Sciatic nerve (tissue), 2 donors: ENCODE data around the gene MED12L. TPM values are rescaled to one million over a fixed set of nuclear protein-coding genes. Genes with fewer than 3 reads are reported as not detected.

ENCODE experiments used
- ATAC-seq: fragments of 200-7000 bp; cut with Tn5 transposase; one replicate; pipeline ENCODE4 v1.9.1; 2020; ENCODE audit warnings: mild to moderate bottlenecking, moderate library complexity
- DNase-seq: peaks from one replicate; pipeline ENCODE4 v3.0.0-alpha.2; 2020; ENCODE audit warnings: low spot score
- intact Hi-C: fragments of 100-400 bp; cut with DNase I; formaldehyde crosslinking; loops from one replicate; pipeline ENCODE4 v1.14.2; 2022
- total RNA-seq: library from RNA; stranded (reverse); fragmentation: NEBNext Ultra II Directional; extraction: Animal tissue kit (Norgen Biotek cat#: 25700); gene quantifications from one replicate; pipeline ENCODE4 v1.2.1, GENCODE V29; 2021
- donor health status: DM: no; HTN: no; CAD: no.
- donor health status: DM: no; HTN: no; CAD: no.

MED12L gene
- total RNA-seq, 1 donor from 2014 or later: 4.8 TPM

GRCh38 chr3:151166161-151166560 lies 80.7 kb downstream of the MED12L start:
- intact Hi-C loops: no loop called here
- DNase-seq: no peak
- ATAC-seq: no peak

DNA sequence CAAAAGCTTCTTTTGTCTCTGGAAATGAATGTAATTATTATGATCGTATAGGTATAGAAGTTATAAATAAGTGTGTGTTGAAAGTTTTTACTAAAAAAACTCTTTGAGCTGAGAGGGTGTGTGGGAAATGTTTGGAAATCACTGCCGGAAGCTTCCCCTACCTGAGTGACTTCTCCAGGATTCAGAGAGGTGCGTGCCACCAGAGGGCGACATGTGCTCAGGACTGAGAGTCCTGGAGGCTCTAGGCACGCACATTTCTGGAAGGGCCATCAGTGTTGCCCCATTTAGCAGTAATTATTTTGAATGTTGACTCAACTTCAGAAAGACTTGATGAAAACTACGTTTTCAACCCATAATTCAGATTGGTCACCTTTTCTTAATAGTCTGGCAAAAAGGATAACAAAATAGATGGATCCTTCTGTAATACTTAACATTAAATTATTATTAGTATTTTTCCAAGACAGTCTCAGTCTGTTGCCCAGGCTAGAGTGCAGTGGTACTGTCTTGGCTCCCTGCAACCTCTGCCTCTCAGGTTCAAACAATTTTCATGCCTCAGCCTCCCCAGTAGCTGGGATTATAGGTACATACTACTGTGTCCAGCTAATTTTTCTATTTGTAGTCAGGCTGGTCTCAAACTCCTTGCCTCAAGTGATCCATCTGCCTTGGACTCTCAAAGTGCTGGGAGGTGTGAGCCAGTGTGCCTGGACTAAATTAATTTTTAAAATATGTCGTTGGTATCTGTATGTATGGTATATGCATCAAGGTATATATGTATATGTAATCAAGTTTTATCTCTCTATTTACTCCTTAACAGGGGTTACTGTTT lies 83.0 kb downstream of the MED12L start:
- intact Hi-C loops: no loop called here
- DNase-seq: peak; percentile 92

DNA sequence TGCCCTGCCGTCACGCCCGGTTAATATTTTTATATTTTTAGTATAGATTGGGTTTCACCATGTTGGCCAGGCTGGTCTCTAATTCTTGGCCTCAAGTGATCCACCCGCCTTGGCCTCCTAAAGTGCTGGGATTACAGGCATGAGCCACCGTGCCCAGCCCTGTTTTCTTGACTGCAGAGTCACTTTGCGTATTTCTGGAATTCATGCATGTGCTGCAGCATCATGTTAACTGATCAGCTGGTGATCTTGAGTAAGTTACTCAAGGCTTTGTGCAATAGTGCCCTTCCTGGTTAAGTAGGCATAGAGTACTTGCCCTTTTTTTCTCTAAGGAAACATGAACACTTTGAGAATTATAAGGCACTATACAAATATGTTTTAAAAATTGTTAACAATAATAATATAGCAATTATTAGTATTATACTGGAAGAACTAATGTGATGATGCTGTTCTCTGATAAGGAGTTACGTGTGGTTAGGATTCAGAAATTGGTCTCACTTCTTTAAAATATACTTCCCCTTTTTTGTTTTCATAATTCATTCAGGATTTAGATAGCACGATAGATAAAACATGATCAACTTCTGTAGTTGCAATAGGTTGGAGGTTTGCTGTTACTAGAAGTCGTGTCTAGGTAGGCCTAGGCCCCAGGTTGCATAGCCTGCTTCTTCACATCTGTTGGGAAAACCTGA lies 83.9 kb downstream of the MED12L start:
- no peak for DNase-seq
- intact Hi-C loops: no loop called here
- ATAC-seq: peak; percentile 31

More for the DNA sequence above, 83.0 kb downstream of the MED12L start:
- ATAC-seq: peak; percentile 79

GRCh38 chr3:151169948-151170679 lies 84.7 kb downstream of the MED12L start:
- ATAC-seq: peak; percentile 81
- DNase-seq: peak; percentile 70
- intact Hi-C loops: loop anchor here (10.0 kb wide), 1 partner anchor 105 kb away; the partner anchor contains the start of gene P2RY14

- DNase-seq (no peak), ATAC-seq (peak; percentile 70)
- intact Hi-C loops: loop anchor here (10.0 kb wide), 1 partner anchor 104 kb away; the partner anchor contains the start of gene P2RY14
Observed at GRCh38 chr3:151171145-151171757, 85.8 kb downstream of the MED12L start.

DNA sequence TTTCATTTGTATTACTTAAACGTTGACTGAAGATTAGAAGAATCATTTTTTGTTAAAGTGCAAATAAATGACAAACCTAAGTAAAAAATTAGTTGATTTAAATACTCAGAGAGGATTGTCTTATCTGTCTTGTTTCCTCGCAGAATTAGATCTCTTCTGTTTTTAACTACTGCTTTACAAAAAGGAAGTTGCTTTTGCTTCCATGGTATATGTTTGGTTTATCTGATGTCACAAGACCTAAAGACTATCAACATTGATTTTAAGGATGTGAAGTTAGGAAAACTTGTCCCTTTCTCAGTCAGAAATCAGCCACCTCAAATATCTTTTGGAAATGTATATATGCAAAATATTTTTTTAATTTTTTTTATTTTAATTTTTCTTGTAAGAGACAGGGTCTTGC lies 88.9 kb downstream of the MED12L start:
- intact Hi-C loops: loop anchor here (10.0 kb wide), 1 partner anchor 100 kb away; the partner anchor contains the start of gene P2RY14
- no peak for ATAC-seq
- no peak for DNase-seq

DNA sequence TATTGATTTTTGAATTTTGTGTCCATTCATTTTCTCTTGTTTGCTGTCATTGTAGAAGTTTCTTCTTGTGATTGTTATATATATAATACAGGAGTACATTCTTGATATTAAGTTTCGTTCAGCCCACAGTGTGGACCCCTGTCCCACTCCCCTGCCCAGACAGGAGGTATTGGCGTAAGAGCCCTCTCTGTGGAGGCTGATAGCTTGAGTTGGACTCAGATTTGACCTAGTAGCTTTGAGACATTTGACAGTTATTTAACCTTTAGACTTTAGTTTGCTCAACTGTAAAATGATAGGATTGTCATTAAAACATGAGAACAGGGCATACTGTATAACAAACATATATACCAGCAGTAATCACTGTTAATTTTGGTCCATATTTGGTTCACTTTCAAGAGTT lies 90.5 kb downstream of the MED12L start:
- DNase-seq: no peak
- intact Hi-C loops: loop anchor here (10.0 kb wide), 1 partner anchor 99 kb away; the partner anchor contains the start of gene P2RY14
- no peak for ATAC-seq

GRCh38 chr3:151178208-151178845 lies 92.9 kb downstream of the MED12L start:
- ATAC-seq: no peak
- intact Hi-C loops: loop anchor here (10.0 kb wide), 1 partner anchor 96 kb away; the partner anchor contains the start of gene P2RY14
- DNase-seq: no peak

DNA sequence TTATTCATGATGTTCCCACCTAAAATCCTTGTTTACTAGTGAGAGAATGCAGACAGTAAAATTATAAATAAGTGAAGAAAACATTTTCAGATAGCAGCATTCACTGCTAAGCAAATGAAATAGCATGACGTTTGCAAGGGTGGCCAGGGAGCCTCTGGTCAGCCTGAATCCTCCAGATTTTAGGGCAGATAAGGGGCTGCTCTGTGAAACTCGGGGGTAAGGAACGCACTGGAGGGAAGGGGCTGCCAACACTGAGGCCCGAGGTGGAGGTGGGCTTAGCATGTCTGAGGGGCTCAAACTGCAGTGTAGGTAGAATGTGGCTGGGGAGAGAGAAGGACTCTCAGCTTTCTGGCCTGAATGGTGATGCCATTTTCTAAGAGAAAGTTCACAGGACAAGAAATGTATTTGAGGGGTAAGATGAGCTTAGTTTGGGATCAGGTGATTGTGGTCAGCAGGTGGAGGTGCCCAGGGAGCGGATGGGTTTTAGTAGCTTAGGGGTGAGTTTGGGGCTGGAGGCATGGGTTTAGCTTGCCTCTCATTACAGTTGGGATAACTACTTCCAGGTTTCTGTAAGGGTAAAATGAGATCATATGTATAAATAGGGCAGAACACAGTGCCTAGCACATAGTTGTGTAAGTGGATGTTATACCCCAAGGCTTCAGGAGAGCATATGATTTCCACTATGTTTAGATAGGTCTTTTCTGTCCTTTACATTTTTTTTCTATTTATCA lies 97.0 kb downstream of the MED12L start:
- intact Hi-C loops: no loop called here
- peak; percentile 48 for ATAC-seq
- DNase-seq: no peak

DNA sequence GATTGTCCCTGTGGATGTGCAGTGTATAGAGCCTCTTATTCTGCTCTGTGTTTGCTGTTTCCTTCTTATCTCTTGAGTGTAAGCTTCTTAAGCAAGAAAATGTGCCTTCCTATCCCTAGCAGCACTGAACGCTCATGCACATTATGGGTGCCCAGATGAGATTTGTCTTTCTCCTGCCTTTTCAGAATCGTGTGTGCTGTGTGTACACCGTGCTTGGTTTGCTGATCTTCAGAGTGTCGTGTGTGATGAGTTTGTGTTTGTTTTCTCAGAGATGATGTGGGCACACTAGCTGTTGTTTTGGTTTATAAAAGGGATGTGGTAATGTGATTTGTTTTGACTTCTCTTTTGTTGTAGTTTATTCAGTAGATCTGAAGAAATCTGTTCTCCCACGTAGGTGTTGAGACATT lies 97.8 kb downstream of the MED12L start:
- DNase-seq (no peak), ATAC-seq (peak; percentile 46)
- intact Hi-C loops: no loop called here

DNA sequence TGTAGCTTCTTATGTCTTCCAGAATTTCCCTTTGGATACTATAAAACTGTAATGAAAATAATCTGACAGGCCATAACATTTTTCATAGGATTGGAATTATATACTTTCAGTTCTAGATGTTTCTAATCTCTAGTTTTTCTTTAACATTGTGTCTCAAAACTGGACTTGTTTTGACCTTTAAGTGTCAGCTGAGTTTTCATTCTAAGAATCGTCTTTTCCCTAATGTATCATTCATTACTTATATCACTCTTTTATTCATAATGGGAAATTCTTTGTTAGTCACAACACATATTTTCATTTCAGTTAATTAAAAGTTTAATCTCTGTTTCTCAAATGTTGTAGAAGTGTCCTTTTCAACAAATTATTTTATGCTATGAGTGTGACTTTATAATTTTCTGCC lies 105.6 kb downstream of the MED12L start:
- intact Hi-C loops: no loop called here
- ATAC-seq: no peak
- no peak for DNase-seq

GRCh38 chr3:151192545-151192944 lies 107.1 kb downstream of the MED12L start:
- intact Hi-C loops: no loop called here
- ATAC-seq (no peak), DNase-seq (no peak)

DNA sequence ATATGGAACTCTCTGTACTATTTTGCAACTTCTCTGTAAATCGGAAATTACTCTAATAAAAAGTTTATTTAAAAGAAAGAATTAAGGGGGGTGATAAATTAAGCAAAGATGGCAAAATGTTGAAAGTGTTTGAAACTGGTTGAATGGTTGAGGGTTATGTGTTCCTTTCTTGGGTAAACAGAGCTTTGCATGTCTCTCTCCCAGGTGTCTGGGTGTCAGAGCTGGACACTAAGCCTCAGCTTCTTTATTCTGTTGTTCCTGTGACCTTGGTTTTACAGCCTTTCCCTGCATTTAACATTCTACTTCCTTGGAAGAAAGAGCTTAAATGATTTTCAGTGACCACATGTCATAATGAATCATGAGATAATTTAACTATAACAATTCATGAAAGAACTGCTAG lies 110.4 kb downstream of the MED12L start:
- ATAC-seq: no peak
- no peak for DNase-seq
- intact Hi-C loops: no loop called here

DNA sequence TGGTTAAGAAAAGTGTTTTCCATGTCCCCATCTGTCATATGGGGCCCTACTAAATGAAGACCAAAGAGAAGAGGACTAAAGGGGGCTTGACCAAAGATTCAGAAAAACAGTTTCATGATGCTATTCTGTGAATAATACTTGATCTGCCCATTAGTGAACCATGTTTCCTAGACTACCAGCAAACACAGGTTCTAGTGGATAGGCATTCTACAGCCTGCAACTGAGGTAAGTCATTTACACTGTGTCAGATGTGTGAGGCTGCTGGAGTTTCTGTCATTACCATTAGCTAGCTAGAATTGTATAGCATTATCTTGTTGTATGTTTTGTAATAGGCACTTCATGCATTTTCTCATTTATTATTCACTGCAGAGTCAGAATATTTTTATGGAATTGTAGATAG lies 111.0 kb downstream of the MED12L start:
- intact Hi-C loops: no loop called here
- ATAC-seq: no peak
- no peak for DNase-seq

- DNase-seq (no peak), ATAC-seq (no peak)
- intact Hi-C loops: no loop called here
Observed at GRCh38 chr3:151197228-151197627, 111.8 kb downstream of the MED12L start.

DNA sequence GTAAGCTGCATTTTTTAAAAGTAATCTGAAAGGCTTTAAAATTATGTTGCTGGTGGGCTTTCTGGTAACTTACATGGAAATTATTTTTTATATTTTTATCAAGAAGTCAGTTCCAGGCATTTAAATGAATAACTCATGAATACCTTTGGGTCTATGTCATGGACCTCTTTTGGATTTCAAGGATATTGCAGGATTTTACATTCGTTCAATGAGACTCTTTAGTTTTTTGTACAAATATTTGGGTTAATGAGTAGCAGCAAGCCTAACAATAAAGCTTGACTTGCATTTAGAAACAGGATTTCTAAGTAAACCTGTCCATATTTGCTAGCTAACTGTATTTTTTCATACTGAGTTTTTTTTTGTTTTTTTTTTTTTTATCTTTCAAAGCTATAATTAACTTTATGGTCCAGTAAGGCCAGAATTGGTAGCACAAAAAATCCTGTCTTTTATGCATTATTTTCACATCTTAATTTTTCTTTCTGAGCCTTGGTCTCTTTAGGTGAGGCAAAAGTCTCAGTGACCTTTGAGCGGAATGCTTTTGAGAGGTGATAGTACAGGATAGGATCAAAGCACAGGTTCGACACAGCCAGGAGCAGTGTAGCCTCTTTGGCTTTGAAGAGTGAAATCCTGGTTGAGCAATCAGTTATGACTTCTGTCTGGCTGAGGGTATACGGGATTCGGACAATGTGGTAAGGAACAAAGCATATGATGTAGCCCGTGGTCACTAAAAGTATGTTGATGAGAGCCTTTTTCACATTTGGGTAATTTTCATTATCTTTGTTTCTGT lies 112.7 kb downstream of the MED12L start:
- intact Hi-C loops: no loop called here
- ATAC-seq (no peak), DNase-seq (no peak)

- ATAC-seq: no peak
- intact Hi-C loops: no loop called here
- DNase-seq: no peak
Observed at GRCh38 chr3:151198849-151199248, 113.4 kb downstream of the MED12L start.
